Muscle layer of colon (tissue), 2 donors: Measurements from ENCODE around the gene CEBPB.

Experiments
- H3K27ac ChIP-seq: one replicate; pipeline ENCODE4 v1.7.0; 2013; ENCODE audit warnings: low read depth, mild to moderate bottlenecking, low read length, moderate library complexity
- H3K27me3 ChIP-seq, 2 donors: one replicate each; pipeline ENCODE4 v1.7.0; 2013; ENCODE audit warnings: low read length in 2 of 2, mild to moderate bottlenecking in 2 of 2; ENCODE audit not compliant: insufficient read depth in 2 of 2, control insufficient read depth in 1 of 2
- H3K36me3 ChIP-seq: one replicate; pipeline ENCODE4 v1.7.0; 2013; ENCODE audit warnings: mild to moderate bottlenecking, low read length; ENCODE audit not compliant: insufficient read depth
- H3K4me1 ChIP-seq: one replicate; pipeline ENCODE4 v1.7.0; 2013; ENCODE audit warnings: mild to moderate bottlenecking, low read length; ENCODE audit not compliant: insufficient read depth
- H3K4me3 ChIP-seq, 2 donors: one replicate each; pipeline ENCODE4 v1.7.0; 2013; ENCODE audit warnings: low read length in 2 of 2, low read depth in 1 of 2, mild to moderate bottlenecking in 1 of 2, moderate library complexity in 1 of 2
- H3K9ac ChIP-seq: one replicate; pipeline ENCODE4 v1.7.0; 2013; ENCODE audit warnings: low read length
- H3K9me3 ChIP-seq: one replicate; pipeline ENCODE4 v1.7.0; 2013; ENCODE audit warnings: mild to moderate bottlenecking, low read length
- donor health status: abdominal sarcoma.
- donor health status: Adenocarcinoma of cecum.

CEBPB gene

DNA sequence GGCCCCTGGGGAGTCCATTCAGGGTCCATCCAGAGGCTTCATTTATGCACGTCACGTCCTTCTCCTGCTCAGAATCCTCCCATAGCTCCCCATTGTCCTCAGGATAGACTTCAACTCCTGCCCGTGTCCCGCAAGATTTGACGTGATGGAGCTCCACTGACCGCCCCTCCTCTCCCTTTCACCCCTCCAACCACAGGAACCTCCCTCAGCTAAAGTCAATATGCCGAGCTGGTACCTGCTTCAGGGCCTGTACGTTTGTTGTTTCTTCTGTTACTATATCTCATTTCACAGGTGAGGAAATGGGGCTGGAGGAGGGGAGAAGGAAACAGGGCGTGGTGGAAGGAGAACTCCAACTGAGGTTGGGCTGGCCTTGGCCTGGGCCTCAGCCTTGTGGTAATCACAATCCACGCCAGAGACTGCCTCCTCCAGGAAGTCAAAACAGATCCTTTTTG lies 38.6 kb downstream of the CEBPB start:
- no peaks in the 10 kb centered on the region for H3K9me3 ChIP-seq
- no peaks in the 10 kb centered on the region for H3K36me3 ChIP-seq
- H3K4me1 ChIP-seq, result peaks cover 25% of the 10 kb centered on the region
- H3K9ac ChIP-seq, result no peak overlapping the region
- no peak overlapping the region for H3K27ac ChIP-seq
- H3K4me3 ChIP-seq, result no peak overlapping the region
- no peaks in the 10 kb centered on the region for H3K27me3 ChIP-seq

GRCh38 chr20:50230184-50230583 lies 39.6 kb downstream of the CEBPB start:
- Histone ChIP-seq H3K27ac (no peak overlapping the region), H3K4me3 (no peak overlapping the region), H3K9ac (no peak overlapping the region), H3K4me1 (peaks cover 15% of the 10 kb centered on the region), H3K9me3 (no peaks in the 10 kb centered on the region), H3K36me3 (no peaks in the 10 kb centered on the region), H3K27me3 (no peaks in the 10 kb centered on the region)

DNA sequence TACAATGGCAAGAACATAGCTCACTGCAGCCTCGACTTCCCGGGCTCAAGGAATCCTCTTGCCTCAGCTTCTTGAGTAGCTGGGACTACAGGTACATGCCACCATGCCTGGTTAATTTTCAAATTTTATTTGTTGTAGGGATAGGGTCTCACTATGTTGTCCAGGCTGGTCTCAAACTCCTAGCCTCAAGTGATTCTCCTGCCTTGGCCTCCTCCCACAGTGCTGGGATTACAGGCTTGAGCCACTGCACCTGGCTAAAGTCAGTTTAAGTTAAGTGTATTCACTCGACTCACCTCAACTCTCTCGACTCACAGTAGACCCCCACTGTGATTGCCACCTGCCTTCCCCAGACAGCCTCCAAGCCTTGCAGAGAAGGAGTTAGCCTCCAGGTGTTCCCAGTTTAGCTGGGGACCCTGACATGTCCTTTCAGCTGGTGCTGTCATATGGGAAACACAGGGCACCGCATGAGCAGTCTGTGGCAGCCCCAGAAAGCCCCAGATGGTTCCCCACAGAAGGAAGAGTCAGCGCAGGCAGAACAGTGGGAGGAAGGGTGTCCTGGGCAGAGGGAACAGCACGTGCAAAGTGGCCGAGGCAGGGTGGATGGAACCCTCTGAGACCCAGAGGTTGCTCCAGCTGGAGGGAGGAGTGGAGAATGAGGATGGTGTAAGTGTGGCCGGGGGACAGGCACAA lies 40.4 kb downstream of the CEBPB start:
- Histone ChIP-seq H3K27me3 (no peaks in the 10 kb centered on the region), H3K9me3 (no peaks in the 10 kb centered on the region), H3K4me1 (peaks cover 8% of the 10 kb centered on the region), H3K36me3 (no peaks in the 10 kb centered on the region), H3K4me3 (no peak overlapping the region), H3K27ac (no peak overlapping the region), H3K9ac (no peak overlapping the region)

DNA sequence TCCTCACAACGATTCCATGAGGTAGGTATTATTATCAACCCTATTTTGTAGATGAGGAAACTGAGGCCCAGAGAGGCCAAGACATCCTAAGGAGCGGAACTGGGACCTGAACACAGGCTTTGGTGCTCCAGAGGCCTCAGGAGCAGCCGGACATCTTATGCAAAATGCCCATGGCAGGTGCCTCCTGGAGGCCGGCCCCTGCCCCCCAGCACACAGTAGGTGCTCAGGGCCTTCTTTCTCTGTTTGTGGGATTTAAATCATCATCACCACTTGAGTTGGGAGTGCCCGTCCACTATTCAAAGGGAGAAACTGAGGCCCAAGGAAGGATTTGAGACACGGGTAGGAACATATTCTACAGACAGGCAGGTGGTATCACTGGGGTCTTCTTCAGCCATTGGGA lies 41.2 kb downstream of the CEBPB start:
- no peaks in the 10 kb centered on the region for H3K36me3 ChIP-seq
- no peaks in the 10 kb centered on the region for H3K27me3 ChIP-seq
- no peaks in the 10 kb centered on the region for H3K9me3 ChIP-seq
- no peak overlapping the region for H3K4me3 ChIP-seq
- H3K4me1 ChIP-seq, result no peaks in the 10 kb centered on the region
- H3K9ac ChIP-seq, result no peak overlapping the region
- H3K27ac ChIP-seq, result no peak overlapping the region

- Histone ChIP-seq H3K4me1 (no peaks in the 10 kb centered on the region), H3K36me3 (no peaks in the 10 kb centered on the region), H3K27me3 (no peaks in the 10 kb centered on the region), H3K27ac (no peak overlapping the region), H3K9ac (no peak overlapping the region), H3K9me3 (no peaks in the 10 kb centered on the region), H3K4me3 (no peak overlapping the region)
These were observed 42.2 kb downstream of the CEBPB start for GRCh38 chr20:50232651-50233324.

DNA sequence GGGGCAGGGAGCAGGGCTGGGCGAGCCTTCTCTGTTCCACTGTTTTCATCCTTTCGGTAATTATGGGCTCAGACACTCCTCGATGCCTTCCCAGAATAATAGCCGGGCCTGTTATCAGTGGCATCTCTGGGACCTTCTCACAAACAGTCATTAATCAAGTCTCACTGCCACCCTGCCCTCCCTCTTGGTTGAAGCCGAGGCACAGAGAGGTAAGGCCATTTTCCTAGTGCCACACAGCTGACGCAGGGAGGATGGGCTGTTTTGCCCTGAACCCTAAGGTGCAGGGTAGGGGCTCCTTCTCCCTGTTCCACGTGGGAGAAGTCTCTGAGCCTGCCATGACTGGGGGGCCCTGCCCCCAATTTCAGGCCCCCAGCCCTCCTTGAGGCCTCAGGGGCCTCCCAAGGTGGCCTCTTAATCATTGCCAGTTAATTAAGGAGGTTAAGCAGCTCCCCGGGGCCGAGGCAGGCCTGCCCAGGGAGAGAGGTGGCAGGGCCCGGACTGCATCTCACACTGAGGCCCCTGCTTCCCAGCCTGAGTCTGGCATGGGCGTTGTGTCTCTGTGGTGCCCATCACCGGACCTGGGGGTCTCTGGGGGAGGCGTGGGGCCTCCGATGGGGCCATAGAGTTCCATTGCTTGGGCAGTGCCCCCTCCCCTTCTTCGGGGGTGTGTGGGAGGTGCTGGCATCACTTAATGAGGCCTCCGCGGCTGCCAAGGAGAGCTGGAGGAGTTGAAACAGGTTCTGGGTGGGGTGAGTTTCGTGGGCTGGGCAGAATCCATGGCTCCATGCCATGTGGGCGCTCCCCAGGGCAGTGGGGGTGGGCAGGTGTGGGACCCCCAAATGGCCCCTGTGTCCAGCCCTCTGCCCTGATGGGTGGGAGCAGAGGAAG lies 42.9 kb downstream of the CEBPB start:
- Histone ChIP-seq H3K9me3 (no peaks in the 10 kb centered on the region), H3K36me3 (no peaks in the 10 kb centered on the region), H3K27ac (no peak overlapping the region), H3K4me3 (no peak overlapping the region), H3K4me1 (no peaks in the 10 kb centered on the region), H3K9ac (no peak overlapping the region), H3K27me3 (no peaks in the 10 kb centered on the region)

GRCh38 chr20:50234288-50234687 lies 43.7 kb downstream of the CEBPB start:
- no peak overlapping the region for H3K9ac ChIP-seq
- no peak overlapping the region for H3K27ac ChIP-seq
- no peaks in the 10 kb centered on the region for H3K27me3 ChIP-seq
- H3K4me3 ChIP-seq, result no peak overlapping the region
- no peaks in the 10 kb centered on the region for H3K36me3 ChIP-seq
- H3K4me1 ChIP-seq, result no peaks in the 10 kb centered on the region
- H3K9me3 ChIP-seq, result no peaks in the 10 kb centered on the region

DNA sequence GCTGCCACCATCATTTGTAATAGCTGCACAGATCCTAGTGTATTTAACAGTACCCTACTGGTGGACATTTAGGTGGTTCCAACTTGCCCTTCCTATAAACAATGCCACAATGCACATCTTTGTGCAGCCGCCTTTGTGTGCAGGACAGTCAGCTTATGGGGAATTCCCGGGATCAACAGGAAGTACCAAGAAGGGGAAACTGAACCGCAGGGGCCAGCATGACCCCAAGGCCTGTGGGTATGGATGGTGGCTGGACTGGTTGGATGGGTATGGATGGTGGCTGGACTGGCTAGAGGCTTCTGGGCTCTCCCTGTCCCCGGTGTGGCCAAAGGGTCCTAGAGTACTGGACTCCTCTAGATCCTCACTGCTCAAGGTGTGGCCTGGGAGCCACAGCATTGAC lies 46.7 kb downstream of the CEBPB start:
- Histone ChIP-seq H3K27me3 (no peaks in the 10 kb centered on the region), H3K36me3 (no peaks in the 10 kb centered on the region), H3K9ac (no peak overlapping the region), H3K4me1 (no peaks in the 10 kb centered on the region), H3K9me3 (no peaks in the 10 kb centered on the region), H3K4me3 (no peak overlapping the region), H3K27ac (no peak overlapping the region)

- Histone ChIP-seq H3K9ac (no peak overlapping the region), H3K27ac (no peak overlapping the region), H3K9me3 (no peaks in the 10 kb centered on the region), H3K27me3 (no peaks in the 10 kb centered on the region), H3K4me3 (no peak overlapping the region), H3K36me3 (no peaks in the 10 kb centered on the region), H3K4me1 (no peaks in the 10 kb centered on the region)
These were observed 47.6 kb downstream of the CEBPB start for GRCh38 chr20:50238081-50238800.

- Histone ChIP-seq H3K27ac (no peak overlapping the region), H3K36me3 (no peaks in the 10 kb centered on the region), H3K9me3 (no peaks in the 10 kb centered on the region), H3K27me3 (no peaks in the 10 kb centered on the region), H3K9ac (no peak overlapping the region), H3K4me1 (no peaks in the 10 kb centered on the region), H3K4me3 (no peak overlapping the region)
These were observed 49.5 kb downstream of the CEBPB start for GRCh38 chr20:50240092-50240491.

DNA sequence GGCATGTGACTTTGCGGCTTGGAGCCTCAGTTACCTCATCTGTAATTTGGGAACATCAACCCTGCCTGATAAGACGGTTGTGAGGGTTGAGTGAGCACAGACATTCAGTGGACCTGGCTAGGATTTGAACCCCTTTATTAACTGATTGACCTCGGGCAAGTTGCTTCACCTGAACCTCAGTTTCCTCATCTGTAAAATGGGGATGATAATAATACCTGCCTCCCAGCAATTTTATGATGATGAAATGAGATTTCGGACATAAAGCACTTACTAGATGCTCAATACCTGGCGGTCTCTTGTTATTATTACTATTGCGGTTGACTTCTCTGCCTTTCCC lies 51.5 kb downstream of the CEBPB start:
- Histone ChIP-seq H3K9me3 (no peaks in the 10 kb centered on the region), H3K36me3 (no peaks in the 10 kb centered on the region), H3K9ac (no peak overlapping the region), H3K4me1 (no peaks in the 10 kb centered on the region), H3K27me3 (no peaks in the 10 kb centered on the region), H3K27ac (no peak overlapping the region), H3K4me3 (no peak overlapping the region)
